ENCODE data around the gene CTBP2. TPM values are rescaled to one million over a fixed set of nuclear protein-coding genes. Genes with fewer than 3 reads are reported as not detected.

CTBP2 gene
- total RNA-seq, 1 experiment from 2014 or later: 212 TPM

- Mint-ChIP-seq H3K9me3 (no peaks in the 10 kb centered on the region), H3K4me3 (no peak overlapping the region), H3K27me3 (ENCODE audit: low read depth) (no peaks in the 10 kb centered on the region; the same call in 1 of the 2 replicates), H3K27ac (no peak overlapping the region), H3K36me3 (ENCODE audit: insufficient read depth in 1 of 3, low read depth in 3 of 3) (peaks cover 4 to 5% (median 5%) of the 10 kb centered on the region in 3 experiments; a peak in 4 of 7 replicates), H3K4me1 (peaks cover 20 to 24% of the 10 kb centered on the region in 2 experiments)
- Histone ChIP-seq H2BK20ac (ENCODE audit: low read depth, low read length, poor library complexity, severe bottlenecking) (no peak overlapping the region), H3K27ac (ENCODE audit: insufficient read length, low read depth, low read length) (no peak overlapping the region), H3K79me2 (ENCODE audit: insufficient read depth, low read length) (peaks cover 31% of the 10 kb centered on the region), H2AFZ (ENCODE audit: low read length) (no peak overlapping the region), H2BK120ac (ENCODE audit: low read depth, low read length, poor library complexity, severe bottlenecking) (no peak overlapping the region), H3K79me1 (ENCODE audit: insufficient read depth, low read depth, low read length, poor library complexity, severe bottlenecking) (peaks cover 9% of the 10 kb centered on the region), H3K56ac (ENCODE audit: insufficient read length, low read depth, low read length) (no peak overlapping the region), H3K4ac (ENCODE audit: low read depth, low read length) (no peak overlapping the region), H2BK5ac (ENCODE audit: insufficient read length, low read length) (no peak overlapping the region), H4K5ac (ENCODE audit: insufficient read length, low read depth, low read length) (no peak overlapping the region), H3K4me2 (ENCODE audit: insufficient read depth, insufficient read length, low read length) (no peak overlapping the region), H2BK15ac (ENCODE audit: low read depth, low read length) (no peak overlapping the region), H2BK12ac (ENCODE audit: insufficient read length, low read depth, low read length) (no peak overlapping the region), H3K9ac (ENCODE audit: extremely low read depth, insufficient read length, low read length) (no peak overlapping the region), H3K4me1 (ENCODE audit: insufficient read depth, low read length) (peaks cover 7% of the 10 kb centered on the region; the same call in 1 of the 2 replicates), H4K8ac (replicated peaks; ENCODE audit: insufficient read length, low read depth, low read length) (no peak overlapping the region), H3K9me3 (ENCODE audit: control insufficient read depth, low read depth, low read length) (no peaks in the 10 kb centered on the region), H3T11ph (ENCODE audit: low read length) (no peak overlapping the region), H4K91ac (ENCODE audit: insufficient read length, low read depth, low read length) (no peak overlapping the region), H3K14ac (ENCODE audit: insufficient read depth, low read length) (no peak overlapping the region), H2AK5ac (ENCODE audit: insufficient read length, low read length) (no peak overlapping the region), H3K23ac (ENCODE audit: insufficient read length, low read depth, low read length) (no peak overlapping the region), H3K23me2 (ENCODE audit: insufficient read length, low read depth, low read length, poor library complexity, severe bottlenecking) (no peaks in the 10 kb centered on the region), H3K18ac (ENCODE audit: insufficient read length, low read depth, low read length) (no peak overlapping the region), H3K27me3 (ENCODE audit: insufficient read depth, low read length) (no peaks in the 10 kb centered on the region), H4K20me1 (ENCODE audit: control insufficient read depth, insufficient read depth, insufficient read length) (no peaks in the 10 kb centered on the region)
- WGBS (ENCODE audit: extremely low coverage, insufficient read length, low lambda C conversion rate): no CpG with 5 or more reads among the region's 1 CpG
- no peak for TF ChIP-seq CTCF (conservative IDR thresholded peaks at IDR 0.05)
- DNase-seq: no peak
Measured at GRCh38 chr10:124939290-124939689, 221.1 kb downstream of the CTBP2 start.
